Heart right ventricle (tissue), 16 donors: ENCODE results near the gene DNMT3A. TPM values are rescaled to one million over a fixed set of nuclear protein-coding genes. Genes with fewer than 3 reads are reported as not detected.

ENCODE experiments used
- ATAC-seq, 8 donors: fragments of 200-7000 bp; cut with Tn5 transposase; one replicate each; pipeline ENCODE4 v1.9.1; 2020; ENCODE audit warnings: mild to moderate bottlenecking in 8 of 8, moderate library complexity in 8 of 8, moderate number of reproducible peaks in 1 of 8
- DNase-seq, 2 donors: peaks; one replicate each; pipeline ENCODE4 v3.0.0-alpha.2; 2020
- H3K27ac ChIP-seq, 10 donors: fragments of 200-600 bp; sonication (generic) in 2 of 10; one replicate each; pipeline versions ENCODE4 v1.5.0 to v1.8.0; 2020 to 2022; ENCODE audit warnings: mild to moderate bottlenecking in 3 of 10
- H3K27me3 ChIP-seq, 7 donors: fragments of 200-600 bp; one replicate each; pipeline ENCODE4 v1.8.0; 2021 to 2022; ENCODE audit warnings: mild to moderate bottlenecking in 2 of 7
- H3K36me3 ChIP-seq, 9 donors: fragments of 200-600 bp; sonication (generic) in 1 of 9; one replicate each; pipeline versions ENCODE4 v1.5.0 to v1.8.0; 2020 to 2022; ENCODE audit warnings: mild to moderate bottlenecking in 2 of 9
- H3K4me1 ChIP-seq, 9 donors: fragments of 200-600 bp; sonication (generic) in 1 of 9; one replicate each; pipeline versions ENCODE4 v1.5.0 to v1.8.0; 2020 to 2022; ENCODE audit warnings: mild to moderate bottlenecking in 4 of 9
- H3K4me3 ChIP-seq, 10 donors: fragments of 200-600 bp; sonication (generic) in 2 of 10; one replicate each; pipeline versions ENCODE4 v1.5.0 to v1.8.0; 2020 to 2022; ENCODE audit warnings: mild to moderate bottlenecking in 7 of 10, moderate library complexity in 2 of 10
- H3K9me3 ChIP-seq, 11 donors: fragments of 200-600 bp in 10 of 11; sonication (generic) in 2 of 11; one replicate each; pipeline versions ENCODE4 v1.5.0 to v1.8.0; 2013 to 2022; ENCODE audit warnings: mild to moderate bottlenecking in 2 of 11, control low read depth in 1 of 11, moderate library complexity in 1 of 11
- WGBS, 2 donors: extraction: QIAGEN DNeasy Blood & Tissue Kit; methylation state at CpG; one replicate each; pipeline ENCODE4 v1.1.7; 2013; ENCODE audit warnings: inconsistent platforms in 1 of 2; 5-methylcytosine and 5-hydroxymethylcytosine counted together
- intact Hi-C, 10 donors: fragments of 100-400 bp; cut with DNase I; formaldehyde crosslinking; loops; one replicate each; pipeline versions ENCODE4 v1.11.1 to v1.14.2; 2022
- polyA plus RNA-seq, 2 donors: library from polyadenylated mRNA; stranded (reverse); fragments of 200-250 nt; gene quantifications; one replicate each; pipeline ENCODE4 v1.2.3, GENCODE V29; 2013
- total RNA-seq, 10 donors: library from RNA; stranded (reverse); fragmentation: NEBNext Ultra II Directional in 3 of 10; extraction: Animal tissue kit (Norgen Biotek cat#: 25700) in 3 of 10; gene quantifications; one replicate each; pipeline versions ENCODE4 v1.2.1 to v1.2.4, GENCODE V29; 2021 to 2023
- TF ChIP-seq, protein P1 (sequence below), 9 donors: fragments of 200-600 bp; sonication (generic) in 2 of 9; IDR thresholded peaks; one replicate each; pipeline versions ENCODE4 v1.5.0 to v1.8.0; 2021 to 2022; ENCODE audit warnings: antibody characterized with exemption in 9 of 9, mild to moderate bottlenecking in 5 of 9, moderate library complexity in 1 of 9
- donor health status: Arrhythmogenic right ventricular cardiomyopathy.
- donor health status: ischemic (EF 13 %, LVEDD 7.1; RV severe dilation, severe dysfunction).
- donor health status: healthy with polysubstance abuse.
- donor health status: DM: no; HTN: yes; CAD: no.
- donor health status: DM: no; HTN: no; CAD: no.
- donor health status: ischemic (EF 25% LVEDD 6.9; RV normal size, moderate dysfunction).
- donor health status: ischemic (EF 25% LVEDD 5.7; RV mildly dilated, moderate dysfunction).
- donor health status: healthy.
- donor health status: DM: yes; HTN: yes; CAD: no.
- donor health status: Ischemic cardiomyopathy.
- donor health status: ischemic (EF 35%, LVEDD 5.7; RV mildly dilated, moderate dysfunction).
- donor health status: nonischemic (EF 11% LVEDD 7.7; RV severe dilation, severe dysfunction).
- donor health status: DM: yes; HTN: yes; CAD: no.
- donor health status: PGD.
- donor health status: ischemic (EF 29% LVEDD 5.4; RV normal size, mild dysfunction).
- donor health status: nonischemic (EF 23%, LVEDD 6.1; RV moderate dilation, normal function).

The DNMT3A gene
- total and polyA plus RNA-seq, 12 donors = 4.7 to 23.7 (median 19.3) TPM

DNA sequence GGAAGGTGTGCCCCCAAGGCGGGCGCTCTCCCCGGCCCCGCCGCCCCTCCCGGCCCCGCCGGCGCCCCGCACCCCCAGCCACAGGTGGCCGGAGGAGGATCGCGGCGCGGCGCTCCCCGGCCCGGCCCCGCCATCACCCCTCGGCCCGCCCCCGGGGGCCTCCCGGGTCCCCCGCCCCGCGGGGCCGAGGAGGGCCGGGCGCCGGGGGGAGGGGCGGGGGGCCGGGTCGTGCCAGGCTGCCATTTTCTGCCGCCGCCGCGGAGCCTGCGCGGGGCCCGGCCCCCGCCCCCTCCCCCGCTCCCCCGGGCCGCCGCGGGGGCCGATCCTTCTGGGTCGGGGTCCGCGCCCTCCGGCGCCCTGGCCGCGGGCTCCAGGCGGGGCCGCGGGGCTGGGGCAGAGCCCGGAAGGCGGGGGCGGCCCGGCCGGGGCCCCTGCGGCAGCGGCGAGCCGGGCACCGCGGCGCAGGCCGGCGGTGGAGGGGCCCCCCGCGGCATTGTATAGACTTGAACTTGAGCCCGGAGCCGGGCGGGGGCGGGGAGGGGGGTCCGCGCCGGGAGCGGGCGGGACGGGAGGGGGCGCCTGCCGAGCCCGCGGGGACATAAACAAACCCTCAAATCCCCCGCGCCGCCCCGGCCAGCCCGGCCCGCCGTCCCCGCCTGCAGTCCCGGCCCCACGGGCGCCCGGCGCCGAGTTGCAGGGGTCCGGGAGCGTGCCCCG lies 556 bp downstream of the DNMT3A start:
- WGBS, 2 donors = 0 to 1% methylated on average over 5 to 89 of the region's 104 CpGs
- H3K4me3 ChIP-seq = peak overlapping the region in 9 of 10 donors; percentile 66 to 80 (median 72)
- peak in 1 of 2 donors; percentile 51 for DNase-seq
- H3K4me1 ChIP-seq = peaks cover 16 to 52% (median 45%) of the 10 kb centered on the region in 9 donors
- TF ChIP-seq, protein P1, sequence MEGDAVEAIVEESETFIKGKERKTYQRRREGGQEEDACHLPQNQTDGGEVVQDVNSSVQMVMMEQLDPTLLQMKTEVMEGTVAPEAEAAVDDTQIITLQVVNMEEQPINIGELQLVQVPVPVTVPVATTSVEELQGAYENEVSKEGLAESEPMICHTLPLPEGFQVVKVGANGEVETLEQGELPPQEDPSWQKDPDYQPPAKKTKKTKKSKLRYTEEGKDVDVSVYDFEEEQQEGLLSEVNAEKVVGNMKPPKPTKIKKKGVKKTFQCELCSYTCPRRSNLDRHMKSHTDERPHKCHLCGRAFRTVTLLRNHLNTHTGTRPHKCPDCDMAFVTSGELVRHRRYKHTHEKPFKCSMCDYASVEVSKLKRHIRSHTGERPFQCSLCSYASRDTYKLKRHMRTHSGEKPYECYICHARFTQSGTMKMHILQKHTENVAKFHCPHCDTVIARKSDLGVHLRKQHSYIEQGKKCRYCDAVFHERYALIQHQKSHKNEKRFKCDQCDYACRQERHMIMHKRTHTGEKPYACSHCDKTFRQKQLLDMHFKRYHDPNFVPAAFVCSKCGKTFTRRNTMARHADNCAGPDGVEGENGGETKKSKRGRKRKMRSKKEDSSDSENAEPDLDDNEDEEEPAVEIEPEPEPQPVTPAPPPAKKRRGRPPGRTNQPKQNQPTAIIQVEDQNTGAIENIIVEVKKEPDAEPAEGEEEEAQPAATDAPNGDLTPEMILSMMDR (IDR thresholded peaks at IDR 0.05) = no peak
- no peaks in the 10 kb centered on the region for H3K36me3 ChIP-seq
- no peaks in the 10 kb centered on the region for H3K9me3 ChIP-seq
- intact Hi-C loops = loop anchor here in 3 of 10 donors (5.0 to 10.0 kb wide), 4 partner anchors 36 to 184 kb away; no protein-coding TSS in a partner anchor
- H3K27ac ChIP-seq = peak overlapping the region in 9 of 10 donors; percentile 82 to 95 (median 87)
- no peak for ATAC-seq
- H3K27me3 ChIP-seq = no peaks in the 10 kb centered on the region

DNA sequence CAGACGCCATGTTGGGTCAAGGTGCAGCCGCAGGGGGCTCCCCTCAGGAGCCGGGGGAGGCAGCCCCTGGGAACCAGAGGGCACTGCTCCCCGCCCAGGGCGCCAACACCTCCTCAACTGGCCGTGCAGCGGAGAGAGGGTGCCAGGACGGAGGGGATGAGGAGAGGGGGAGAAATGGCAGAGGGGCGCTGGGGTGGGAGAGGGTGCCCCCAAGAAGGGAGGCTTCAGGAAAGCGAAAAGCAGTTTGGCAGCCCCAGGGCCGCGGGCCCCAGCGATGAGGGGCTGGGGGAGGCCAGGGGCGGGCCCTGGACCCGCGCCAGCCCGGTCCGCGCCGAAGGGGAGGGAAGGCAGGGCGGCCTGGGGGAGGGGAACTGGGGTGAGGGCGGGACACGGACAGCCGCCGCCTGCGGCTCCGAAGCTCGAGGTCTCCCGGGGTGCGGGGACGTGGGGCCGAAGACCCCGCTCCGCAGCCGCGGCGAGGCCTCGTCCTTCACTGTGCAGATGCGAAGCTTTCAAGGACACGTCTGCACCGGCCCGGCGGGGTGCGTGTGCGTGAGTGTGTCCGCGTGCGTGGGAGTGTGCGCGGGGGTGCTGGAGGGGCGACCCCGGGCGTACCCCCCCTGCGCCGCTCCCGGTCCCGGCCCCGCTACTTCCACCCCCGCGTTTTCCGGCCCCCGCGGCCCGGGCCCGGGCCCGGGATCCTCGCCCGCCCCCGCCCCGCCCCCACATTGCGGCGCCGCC lies 1.4 kb downstream of the DNMT3A start:
- TF ChIP-seq, protein P1 (IDR thresholded peaks at IDR 0.05) = no peak
- Histone ChIP-seq H3K9me3 (no peaks in the 10 kb centered on the region), H3K4me1 (peaks cover 16 to 61% (median 53%) of the 10 kb centered on the region in 9 donors), H3K4me3 (peak overlapping the region; percentile 35 to 80 (median 71)), H3K27ac (peak overlapping the region; percentile 78 to 95 (median 86)), H3K27me3 (no peaks in the 10 kb centered on the region), H3K36me3 (no peaks in the 10 kb centered on the region)
- DNase-seq = peak; percentile 52 to 66
- 6 to 7% methylated on average over 35 to 73 of the region's 73 CpGs for WGBS, 2 donors
- intact Hi-C loops = loop anchor here in 3 of 10 donors (5.0 to 10.0 kb wide), 4 partner anchors 37 to 184 kb away; no protein-coding TSS in a partner anchor
- peak in 7 of 8 donors; percentile 1 to 32 (median 23) for ATAC-seq

DNA sequence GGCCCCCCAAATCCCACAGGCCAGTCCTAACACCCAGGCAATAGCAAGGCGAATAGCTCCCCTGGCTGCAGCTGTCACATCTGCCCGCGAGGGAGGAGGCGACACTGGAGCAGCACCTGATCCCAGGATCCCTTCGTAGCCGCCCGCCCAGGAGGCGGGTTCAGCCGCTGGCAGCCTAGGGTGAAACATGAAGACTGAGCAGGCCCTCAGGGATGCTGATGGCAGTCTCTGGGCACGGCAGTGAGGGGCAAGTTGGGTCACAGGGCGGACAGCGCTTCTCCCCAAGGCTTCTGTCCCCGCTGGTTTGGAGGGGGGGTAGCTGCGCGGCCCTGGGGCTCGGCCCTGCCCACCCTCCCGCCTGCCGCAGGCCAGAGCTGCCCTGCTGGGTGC lies 1.9 kb downstream of the DNMT3A start:
- intact Hi-C loops = loop anchor here in 3 of 10 donors (5.0 to 10.0 kb wide), 5 partner anchors 38 to 185 kb away; no protein-coding TSS in a partner anchor
- Histone ChIP-seq H3K4me3 (peak overlapping the region; percentile 35 to 80 (median 71)), H3K27me3 (no peaks in the 10 kb centered on the region), H3K4me1 (peaks cover 19 to 66% (median 59%) of the 10 kb centered on the region in 9 donors), H3K36me3 (no peaks in the 10 kb centered on the region), H3K9me3 (no peaks in the 10 kb centered on the region), H3K27ac (peak overlapping the region; percentile 78 to 95 (median 86))
- 44 to 51% methylated on average over 18 of the region's 18 CpGs for WGBS, 2 donors
- DNase-seq (peak in 1 of 2 donors; percentile 44), ATAC-seq (peak; percentile 5 to 58 (median 36))
- TF ChIP-seq, protein P1 (IDR thresholded peaks at IDR 0.05) = peak in 5 of 9 donors; percentile 4 to 43 (median 33)

GRCh38 chr2:25339211-25339674 lies 2.5 kb downstream of the DNMT3A start:
- ATAC-seq = peak in 4 of 8 donors; percentile 28 to 38 (median 30)
- Histone ChIP-seq H3K9me3 (no peaks in the 10 kb centered on the region), H3K27me3 (no peaks in the 10 kb centered on the region), H3K4me1 (peaks cover 19 to 72% (median 63%) of the 10 kb centered on the region in 9 donors), H3K36me3 (no peaks in the 10 kb centered on the region), H3K27ac (peak overlapping the region in 9 of 10 donors; percentile 78 to 95 (median 87)), H3K4me3 (peak overlapping the region in 3 of 10 donors; percentile 70 to 77 (median 72))
- TF ChIP-seq, protein P1 (IDR thresholded peaks at IDR 0.05) = no peak
- DNase-seq = no peak
- intact Hi-C loops = loop anchor here in 1 of 10 donors (10.0 kb wide), 1 partner anchor 54 kb away; no protein-coding TSS in a partner anchor
- WGBS, 2 donors = 28 to 38% methylated on average over 8 of the region's 8 CpGs
